Choroid plexus epithelial cell (primary cell): ENCODE data around the gene ZP3.
"Not testable (repeated sequence)": the region's sequence is repeated elsewhere in the genome, so short reads cannot be mapped to it uniquely, and the experiment has no call there.

Experiments used
- DNase-seq: peaks from one replicate; pipeline ENCODE4 v3.0.0-alpha.2; 2010; ENCODE audit warnings: low read depth
- H3K4me3 ChIP-seq: 2 replicates; pipeline ENCODE4 v1.5.1; 2011; ENCODE audit warnings: low read depth, mild to moderate bottlenecking, control low read depth, low read length, moderate library complexity
- CTCF ChIP-seq: conservative IDR thresholded peaks from 2 replicates; pipeline ENCODE4 v1.5.1; 2011; ENCODE audit warnings: low read depth, mild to moderate bottlenecking, control low read depth, inconsistent platforms, low read length, moderate library complexity

The ZP3 gene

GRCh38 chr7:76407718-76408117 is 17.0 kb upstream of the ZP3 start:
- H3K4me3 ChIP-seq, result no peak overlapping the region
- no peak for DNase-seq
- TF ChIP-seq CTCF, result no peak

- H3K4me3 ChIP-seq, result no peak overlapping the region
- no peak for DNase-seq
- no peak for TF ChIP-seq CTCF
Observed at GRCh38 chr7:76408121-76408560, 16.6 kb upstream of the ZP3 start.

GRCh38 chr7:76409537-76409936 is 15.2 kb upstream of the ZP3 start, which contains the start of gene SSC4D:
TSS of gene SSC4D (minus strand) at chr7:76409697. CDS start at chr7:76404439, 5,258 bp downstream.
- no peak for DNase-seq

GRCh38 chr7:76411626-76412025 is 13.1 kb upstream of the ZP3 start:
- no peak overlapping the region for H3K4me3 ChIP-seq
- no peak for TF ChIP-seq CTCF
- DNase-seq, result no peak

More at GRCh38 chr7:76409537-76409936, 15.2 kb upstream of the ZP3 start, which contains the start of gene SSC4D:
- TF ChIP-seq CTCF, result no peak
- H3K4me3 ChIP-seq, result no peak within 1 kb of the TSS

- TF ChIP-seq CTCF, result no peak
Observed at GRCh38 chr7:76412249-76412648, 12.5 kb upstream of the ZP3 start.

GRCh38 chr7:76417654-76418310 is 7.0 kb upstream of the ZP3 start:
- DNase-seq, H3K4me3 ChIP-seq: not testable (repeated sequence)

More at GRCh38 chr7:76412249-76412648, 12.5 kb upstream of the ZP3 start:
- DNase-seq, result no peak
- no peak overlapping the region for H3K4me3 ChIP-seq

- DNase-seq, result peak; percentile 97
Observed at GRCh38 chr7:76421097-76421496, 3.7 kb upstream of the ZP3 start.

GRCh38 chr7:76423666-76424412 is 911 bp upstream of the ZP3 start:
- TF ChIP-seq CTCF, result no peak
- peak; percentile 21 for DNase-seq
- H3K4me3 ChIP-seq, result no peak overlapping the region

More at GRCh38 chr7:76421097-76421496, 3.7 kb upstream of the ZP3 start:
- H3K4me3 ChIP-seq, result not testable (repeated sequence)
